Parathyroid adenoma (tissue), 2 donors: Measurements from ENCODE around the gene ETFB.

Experiments used
- H2AFZ ChIP-seq: fragments of 300-600 bp; sonication (generic); one replicate; pipeline ENCODE4 v1.7.0; 2017; ENCODE audit warnings: antibody characterized with exemption, mild to moderate bottlenecking
- H3K27ac ChIP-seq: fragments of 300-600 bp; sonication (generic); one replicate; pipeline ENCODE4 v1.7.0; 2017
- H3K27me3 ChIP-seq: fragments of 300-600 bp; sonication (generic); one replicate; pipeline ENCODE4 v1.7.0; 2017; ENCODE audit warnings: low read length; ENCODE audit not compliant: control insufficient read depth, insufficient read depth
- H3K36me3 ChIP-seq: fragments of 300-600 bp; sonication (generic); one replicate; pipeline ENCODE4 v1.7.0; 2017; ENCODE audit warnings: low read length; ENCODE audit not compliant: control insufficient read depth, insufficient read depth
- H3K4me1 ChIP-seq: fragments of 300-600 bp; sonication (generic); one replicate; pipeline ENCODE4 v1.7.0; 2017; ENCODE audit warnings: control low read depth
- H3K4me2 ChIP-seq: fragments of 300-600 bp; sonication (generic); one replicate; pipeline ENCODE4 v1.7.0; 2017; ENCODE audit warnings: low read length
- H3K4me3 ChIP-seq: fragments of 300-600 bp; sonication (generic); one replicate; pipeline ENCODE4 v1.7.0; 2017; ENCODE audit warnings: low read depth, low read length
- H3K79me2 ChIP-seq: fragments of 300-600 bp; sonication (generic); one replicate; pipeline ENCODE4 v1.7.0; 2017; ENCODE audit warnings: control low read depth
- H3K9ac ChIP-seq: fragments of 300-600 bp; sonication (generic); one replicate; pipeline ENCODE4 v1.7.0; 2017; ENCODE audit warnings: mild to moderate bottlenecking
- H3K9me3 ChIP-seq: fragments of 300-600 bp; sonication (generic); one replicate; pipeline ENCODE4 v1.7.0; 2017; ENCODE audit warnings: low read length; ENCODE audit not compliant: control insufficient read depth
- CTCF ChIP-seq: fragments of 300-600 bp; sonication (generic); IDR thresholded peaks from one replicate; pipeline ENCODE4 v1.7.0; 2017; ENCODE audit warnings: antibody characterized with exemption, mild to moderate bottlenecking
- donor health status: primary hyperparathyroidism.

Gene ETFB

GRCh38 chr19:51345076-51345620 is 21.0 kb downstream of the ETFB start:
- Histone ChIP-seq H3K4me3 (no peak overlapping the region), H3K27me3 (no peaks in the 10 kb centered on the region), H3K79me2 (no peaks in the 10 kb centered on the region), H3K9ac (no peak overlapping the region), H3K36me3 (no peaks in the 10 kb centered on the region), H2AFZ (no peak overlapping the region), H3K9me3 (no peaks in the 10 kb centered on the region), H3K4me1 (peaks cover 6% of the 10 kb centered on the region), H3K4me2 (no peak overlapping the region), H3K27ac (no peak overlapping the region)
- no peak for TF ChIP-seq CTCF

GRCh38 chr19:51342631-51343569 is 23.3 kb downstream of the ETFB start:
- Histone ChIP-seq H3K4me1 (peaks cover 12% of the 10 kb centered on the region), H3K9ac (no peak overlapping the region), H3K4me3 (no peak overlapping the region), H3K36me3 (no peaks in the 10 kb centered on the region), H3K27ac (peak overlapping the region; percentile 43), H3K4me2 (no peak overlapping the region), H2AFZ (peak overlapping the region; percentile 50), H3K79me2 (no peaks in the 10 kb centered on the region), H3K9me3 (no peaks in the 10 kb centered on the region), H3K27me3 (no peaks in the 10 kb centered on the region)
- no peak for TF ChIP-seq CTCF

- H3K9ac ChIP-seq = no peak within 1 kb of the TSS
- TF ChIP-seq CTCF = no peak
- no peak within 1 kb of the TSS for H3K4me2 ChIP-seq
- H3K4me3 ChIP-seq = no peak within 1 kb of the TSS
- H2AFZ ChIP-seq = peak within 1 kb of the TSS; percentile 50
- H3K27ac ChIP-seq = peak within 1 kb of the TSS; percentile 43
- peaks cover 12% of the 10 kb centered on the region for H3K4me1 ChIP-seq
- no peaks in the 10 kb centered on the region for H3K9me3 ChIP-seq
- no peaks in the 10 kb centered on the region for H3K27me3 ChIP-seq
- H3K79me2 ChIP-seq = no peaks in the 10 kb centered on the region
- no peaks in the 10 kb centered on the region for H3K36me3 ChIP-seq
Measured at GRCh38 chr19:51341976-51342580, 24.1 kb downstream of the ETFB start, which contains the start of gene VSIG10L. TSS of gene VSIG10L (minus strand) at chr19:51342139. CDS start at chr19:51342124, 15 bp downstream.

- Histone ChIP-seq H3K4me1 (peaks cover 12% of the 10 kb centered on the region), H3K79me2 (no peaks in the 10 kb centered on the region), H2AFZ (no peak overlapping the region), H3K27ac (no peak overlapping the region), H3K4me3 (no peak overlapping the region), H3K36me3 (no peaks in the 10 kb centered on the region), H3K4me2 (no peak overlapping the region), H3K27me3 (no peaks in the 10 kb centered on the region), H3K9ac (no peak overlapping the region), H3K9me3 (no peaks in the 10 kb centered on the region)
- TF ChIP-seq CTCF = no peak
Measured at GRCh38 chr19:51341066-51341465, 25.1 kb downstream of the ETFB start.
